ENCODE data around the gene FRMD4A. TPM values are rescaled to one million over a fixed set of nuclear protein-coding genes. Genes with fewer than 3 reads are reported as not detected.

Gene FRMD4A
- total and polyA plus RNA-seq, 2 experiments from 2014 or later = 5.4 to 10.3 TPM

- Histone ChIP-seq H3K9me2 (replicated peaks; ENCODE audit: insufficient read depth) (no peaks in the 10 kb centered on the region), H3K79me2 (no peaks in the 10 kb centered on the region), H3K27ac (no peak overlapping the region), H3K36me3 (replicated peaks; ENCODE audit: insufficient read depth, low read depth) (no peaks in the 10 kb centered on the region), H3K9me3 (ENCODE audit: low read depth) (no peaks in the 10 kb centered on the region), H3K4me3 (no peak overlapping the region), H3K4me2 (no peak overlapping the region), H2AFZ (no peak overlapping the region), H3K27me3 (no peaks in the 10 kb centered on the region), H4K20me1 (ENCODE audit: insufficient read depth, poor library complexity, severe bottlenecking) (no peaks in the 10 kb centered on the region), H3K4me1 (ENCODE audit: insufficient read depth) (peaks cover 8% of the 10 kb centered on the region)
- DNase-seq (ENCODE audit: low spot score) = no peak
- 85% methylated on average over 6 of the region's 6 CpGs for WGBS (ENCODE audit: low lambda C conversion rate, missing lambda C conversion rate)
- no peak for TF ChIP-seq EZH2 (IDR thresholded peaks at IDR 0.05; ENCODE audit: borderline replicate concordance)
- TF ChIP-seq CTCF (IDR thresholded peaks at IDR 0.05; ENCODE audit: poor library complexity) = no peak
- no peak for TF ChIP-seq EZH2phosphoT487 (IDR thresholded peaks at IDR 0.05; ENCODE audit: low read depth, severe bottlenecking, unreplicated experiment)
These were observed 295.2 kb downstream of the FRMD4A start for GRCh38 chr10:14035506-14035905.

- peak; percentile 28 for DNase-seq (ENCODE audit: low spot score)
- peaks cover 4% of the 10 kb centered on the region for H3K27me3 ChIP-seq
- no peak overlapping the region for H2AFZ ChIP-seq
- TF ChIP-seq EZH2phosphoT487 (IDR thresholded peaks at IDR 0.05; ENCODE audit: low read depth, severe bottlenecking, unreplicated experiment) (no peak), CTCF (IDR thresholded peaks at IDR 0.05; ENCODE audit: poor library complexity) (peak; percentile 57), EZH2 (IDR thresholded peaks at IDR 0.05; ENCODE audit: borderline replicate concordance) (no peak)
- no peaks in the 10 kb centered on the region for H3K9me3 ChIP-seq (ENCODE audit: low read depth)
- no peaks in the 10 kb centered on the region for H4K20me1 ChIP-seq (ENCODE audit: insufficient read depth, poor library complexity, severe bottlenecking)
- no peaks in the 10 kb centered on the region for H3K79me2 ChIP-seq
- no peak overlapping the region for H3K4me2 ChIP-seq
- no peaks in the 10 kb centered on the region for H3K36me3 ChIP-seq (replicated peaks; ENCODE audit: insufficient read depth, low read depth)
- 44% methylated on average over 17 of the region's 17 CpGs for whole genome bisulfite sequencing (ENCODE audit: low lambda C conversion rate, missing lambda C conversion rate)
- H3K9me2 ChIP-seq (replicated peaks; ENCODE audit: insufficient read depth) = no peaks in the 10 kb centered on the region
- no peak overlapping the region for H3K27ac ChIP-seq
- no peaks in the 10 kb centered on the region for H3K4me1 ChIP-seq (ENCODE audit: insufficient read depth)
- no peak overlapping the region for H3K4me3 ChIP-seq
These were observed 298.2 kb downstream of the FRMD4A start for GRCh38 chr10:14032406-14032998.

GRCh38 chr10:14026325-14026724 lies 304.4 kb downstream of the FRMD4A start:
- Histone ChIP-seq H3K9me2 (replicated peaks; ENCODE audit: insufficient read depth) (no peaks in the 10 kb centered on the region), H3K27ac (no peak overlapping the region), H3K9me3 (ENCODE audit: low read depth) (no peaks in the 10 kb centered on the region), H3K27me3 (peaks cover 8% of the 10 kb centered on the region), H3K4me1 (ENCODE audit: insufficient read depth) (no peaks in the 10 kb centered on the region), H2AFZ (no peak overlapping the region), H4K20me1 (ENCODE audit: insufficient read depth, poor library complexity, severe bottlenecking) (no peaks in the 10 kb centered on the region), H3K36me3 (replicated peaks; ENCODE audit: insufficient read depth, low read depth) (no peaks in the 10 kb centered on the region), H3K79me2 (no peaks in the 10 kb centered on the region), H3K4me3 (no peak overlapping the region), H3K4me2 (no peak overlapping the region)
- 76% methylated on average over 4 of the region's 4 CpGs for WGBS (ENCODE audit: low lambda C conversion rate, missing lambda C conversion rate)
- DNase-seq (ENCODE audit: low spot score) = no peak
- no peak for TF ChIP-seq EZH2 (IDR thresholded peaks at IDR 0.05; ENCODE audit: borderline replicate concordance)
- no peak for TF ChIP-seq EZH2phosphoT487 (IDR thresholded peaks at IDR 0.05; ENCODE audit: low read depth, severe bottlenecking, unreplicated experiment)
- TF ChIP-seq CTCF (IDR thresholded peaks at IDR 0.05; ENCODE audit: poor library complexity) = no peak

Measured in hepatocyte (in vitro differentiated cells).